ENCODE measurements around the gene STOM. TPM values are rescaled to one million over a fixed set of nuclear protein-coding genes. Genes with fewer than 3 reads are reported as not detected.
"Not testable (repeated sequence)": the region's sequence is repeated elsewhere in the genome, so short reads cannot be mapped to it uniquely, and the experiment has no call there.

STOM gene, protein sequence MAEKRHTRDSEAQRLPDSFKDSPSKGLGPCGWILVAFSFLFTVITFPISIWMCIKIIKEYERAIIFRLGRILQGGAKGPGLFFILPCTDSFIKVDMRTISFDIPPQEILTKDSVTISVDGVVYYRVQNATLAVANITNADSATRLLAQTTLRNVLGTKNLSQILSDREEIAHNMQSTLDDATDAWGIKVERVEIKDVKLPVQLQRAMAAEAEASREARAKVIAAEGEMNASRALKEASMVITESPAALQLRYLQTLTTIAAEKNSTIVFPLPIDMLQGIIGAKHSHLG
- 88.7 and 107 TPM in 2 replicates for total RNA-seq (2014; rRNA removed)
- polyA plus RNA-seq (2012): 57.1 TPM

DNA sequence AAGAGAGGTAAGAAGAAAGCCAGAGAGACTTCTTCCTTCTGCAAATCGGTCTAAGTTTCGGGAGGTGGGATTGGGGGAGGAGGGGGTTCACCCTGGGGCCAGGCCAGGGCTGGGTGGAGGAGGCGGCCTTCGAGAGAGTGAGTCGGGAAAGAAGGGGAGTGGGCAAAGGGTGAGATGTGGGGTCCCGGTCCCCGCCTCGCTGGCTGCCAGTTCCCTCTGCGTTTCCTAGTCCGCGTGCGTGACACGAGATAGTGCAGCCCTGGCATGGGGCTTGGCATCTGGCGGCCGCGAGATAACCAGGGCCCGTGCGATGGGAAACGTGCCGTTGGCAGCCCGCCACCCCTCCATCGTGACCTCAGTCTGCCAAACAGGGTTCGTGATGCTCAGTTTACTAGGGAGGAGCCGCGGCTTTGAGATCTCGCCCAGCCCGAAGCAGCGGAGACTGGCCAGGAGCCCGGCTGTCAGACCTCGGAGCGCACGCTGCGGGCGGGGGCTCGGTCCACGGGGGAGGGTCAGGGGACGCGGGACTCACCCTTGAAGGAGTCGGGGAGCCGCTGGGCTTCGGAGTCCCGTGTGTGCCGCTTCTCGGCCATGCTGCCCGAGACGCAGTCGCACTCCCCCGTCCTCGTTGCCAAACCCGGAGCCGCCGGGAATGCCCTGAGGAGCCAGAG, at the start of gene STOM:
STOM (minus strand) TSS at position 656 of the 671 bp plus-strand sequence; CDS start at position 593, 63 bp downstream.
- peak; percentile 90 for DNase-seq (ENCODE audit: low read depth)

DNA sequence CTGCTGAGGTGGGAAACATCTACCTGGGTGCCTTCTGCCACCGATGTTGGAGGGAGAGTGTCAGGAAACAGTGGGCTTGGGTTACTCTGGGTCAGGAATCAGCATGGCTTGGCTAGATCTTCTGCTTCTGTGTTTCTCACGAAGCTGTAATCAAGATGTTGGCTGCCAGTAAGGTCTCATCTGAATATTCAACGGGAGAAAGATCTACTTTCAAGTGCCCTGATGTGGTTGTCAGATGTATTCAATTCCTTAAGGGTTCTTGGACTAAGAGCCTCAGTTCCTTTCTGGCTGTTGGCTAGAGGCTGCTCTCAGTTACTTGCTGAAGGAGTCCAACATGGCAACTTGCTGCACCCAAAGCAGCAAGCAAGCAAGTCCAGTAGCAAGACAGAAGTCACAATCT, 41.9 kb upstream of the STOM start:
- no peak for DNase-seq (ENCODE audit: low read depth)

DNA sequence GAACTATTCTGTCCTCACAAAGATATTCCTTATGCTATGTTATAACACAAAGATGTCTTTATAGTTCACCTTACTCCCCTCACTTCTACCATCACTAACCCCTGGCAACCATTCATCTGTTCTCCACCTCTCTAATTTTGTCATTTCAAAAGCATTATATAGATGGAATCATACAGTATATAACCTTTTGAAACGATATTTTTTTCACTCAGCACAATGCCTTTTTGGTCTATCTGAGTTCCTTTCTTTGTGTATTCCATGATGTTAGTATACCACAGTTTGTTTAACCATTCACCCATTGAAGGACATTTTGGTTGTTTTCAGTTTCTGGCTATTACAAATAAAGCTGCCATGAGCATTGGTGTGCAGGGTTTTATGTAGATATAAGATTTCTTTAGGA, 35.8 kb upstream of the STOM start:
- DNase-seq (ENCODE audit: low read depth): no peak

DNA sequence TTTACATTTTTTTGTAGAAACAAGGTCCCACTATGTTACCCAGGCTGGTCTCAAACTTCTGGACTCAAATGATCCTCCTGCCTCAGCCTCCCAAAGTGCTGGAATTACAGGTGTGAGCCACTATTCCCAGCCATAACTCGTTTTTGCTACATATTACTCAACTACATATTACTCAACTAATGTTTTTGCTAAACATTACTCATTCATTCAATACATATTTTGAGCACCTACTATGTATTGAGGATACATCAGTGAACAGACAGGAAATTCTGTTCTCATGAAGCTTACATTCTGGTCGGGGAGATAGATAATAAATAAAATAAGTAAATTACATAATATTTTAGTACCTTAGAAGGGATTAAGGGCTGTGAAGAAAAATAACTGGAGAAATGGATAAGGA, 34.9 kb upstream of the STOM start:
- DNase-seq (ENCODE audit: low read depth): no peak

DNA sequence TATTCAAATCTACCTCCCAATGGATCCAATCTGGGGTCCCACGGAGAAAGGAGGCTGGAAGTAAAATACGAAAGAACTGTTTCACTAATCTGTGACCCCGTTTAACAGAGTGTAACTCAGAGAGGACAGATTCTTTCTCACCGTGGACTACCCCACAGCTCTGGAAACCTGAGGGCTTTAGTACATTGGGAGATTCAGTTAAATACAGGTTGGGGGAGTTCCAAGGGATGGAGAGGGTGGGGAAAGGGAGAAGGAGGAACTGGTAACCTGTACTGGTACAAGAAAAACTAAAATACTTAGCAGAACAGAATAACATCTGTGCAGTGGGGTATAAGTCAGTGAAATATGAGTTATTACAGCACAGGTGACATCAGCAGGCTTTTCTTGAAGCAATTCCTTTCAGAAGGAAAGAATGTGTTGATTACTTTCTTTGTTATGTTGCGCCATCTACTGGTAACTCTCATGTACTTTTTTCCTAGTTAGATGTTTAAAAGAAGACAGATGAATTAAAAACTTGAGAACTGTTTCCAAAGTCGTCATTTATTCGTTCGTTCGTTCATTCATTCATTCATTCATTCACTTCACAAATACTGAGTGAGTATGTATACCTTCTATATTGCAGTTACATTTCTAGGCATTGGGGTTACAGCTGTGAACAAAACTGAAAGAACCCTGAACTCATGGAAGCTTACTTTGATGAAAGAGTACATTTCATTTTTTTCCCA, 30.0 kb upstream of the STOM start:
- peak; percentile 92 for DNase-seq (ENCODE audit: low read depth)

DNA sequence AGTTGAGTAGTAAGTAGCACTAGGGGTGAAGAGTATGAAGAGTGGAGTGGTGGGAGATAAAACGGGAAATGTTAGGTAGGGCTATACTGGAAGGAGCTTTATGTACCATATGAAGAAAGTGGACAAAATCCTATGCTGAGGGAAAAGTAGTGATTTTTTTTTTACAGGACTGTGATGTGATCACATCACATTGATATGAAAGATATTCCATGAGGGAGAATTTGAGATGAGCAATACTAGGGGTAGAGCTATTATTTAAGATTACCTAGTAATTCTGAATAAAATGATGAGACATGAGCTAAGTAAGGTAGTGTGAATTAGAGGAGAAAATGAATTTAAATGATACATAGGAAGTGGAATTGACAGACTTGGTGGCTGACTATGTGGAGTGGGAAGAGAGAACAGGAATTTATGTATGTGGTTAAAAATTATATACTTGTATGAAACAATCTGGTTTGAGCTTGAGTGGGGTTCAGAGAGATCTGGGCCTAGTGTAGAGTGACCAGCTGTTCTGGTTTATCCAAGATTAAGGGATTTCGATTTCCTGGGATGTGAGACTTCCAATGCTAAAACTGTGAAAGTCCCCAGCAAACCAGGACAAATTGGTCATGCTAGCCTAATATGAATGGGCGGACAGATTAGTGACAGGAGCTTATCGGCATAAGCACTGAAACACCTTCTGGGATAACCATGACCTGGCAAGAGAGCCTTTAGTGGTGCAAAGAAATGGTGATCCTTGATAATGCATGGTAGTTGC, 29.3 kb upstream of the STOM start:
- peak; percentile 42 for DNase-seq (ENCODE audit: low read depth)

DNA sequence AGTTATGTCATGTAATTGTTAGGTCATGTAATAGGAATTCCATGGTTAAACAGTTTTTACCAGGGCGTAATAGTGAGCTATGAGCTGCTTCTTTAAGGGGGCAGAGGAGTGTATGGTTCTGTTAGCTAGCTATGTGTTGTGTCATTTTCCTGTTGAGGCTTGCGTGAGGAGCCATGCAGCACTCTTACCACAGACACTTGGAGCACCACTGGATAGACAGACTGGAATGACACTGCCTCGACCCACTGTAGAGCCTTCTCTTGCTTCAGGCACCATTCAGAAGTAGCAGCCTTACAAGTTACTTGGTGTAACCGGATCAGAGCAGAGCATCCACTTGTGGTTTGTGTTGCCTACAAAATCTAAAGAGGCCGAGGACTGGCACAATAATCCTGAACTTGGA, 28.3 kb upstream of the STOM start:
- DNase-seq (ENCODE audit: low read depth): peak; percentile 93

DNA sequence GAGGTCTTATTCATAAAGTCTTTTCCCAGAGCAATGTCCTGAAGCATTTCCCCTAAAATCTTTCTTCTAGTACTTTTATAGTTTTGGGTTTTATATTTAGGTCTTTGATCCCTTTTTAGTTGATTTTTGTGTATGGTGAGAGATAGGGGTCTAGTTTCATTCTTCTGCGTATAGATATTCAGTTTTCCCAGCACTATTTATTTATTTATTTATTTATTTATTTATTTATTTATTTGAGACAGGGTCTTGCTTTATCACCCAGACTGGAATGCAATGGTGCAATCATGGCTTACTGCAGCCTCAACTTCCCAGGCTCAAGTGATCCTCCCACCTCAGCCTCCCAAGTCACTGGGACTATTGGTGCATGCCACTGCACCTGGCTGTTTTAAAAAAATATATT, 27.2 kb upstream of the STOM start:
- DNase-seq (ENCODE audit: low read depth): not testable (repeated sequence)

DNA sequence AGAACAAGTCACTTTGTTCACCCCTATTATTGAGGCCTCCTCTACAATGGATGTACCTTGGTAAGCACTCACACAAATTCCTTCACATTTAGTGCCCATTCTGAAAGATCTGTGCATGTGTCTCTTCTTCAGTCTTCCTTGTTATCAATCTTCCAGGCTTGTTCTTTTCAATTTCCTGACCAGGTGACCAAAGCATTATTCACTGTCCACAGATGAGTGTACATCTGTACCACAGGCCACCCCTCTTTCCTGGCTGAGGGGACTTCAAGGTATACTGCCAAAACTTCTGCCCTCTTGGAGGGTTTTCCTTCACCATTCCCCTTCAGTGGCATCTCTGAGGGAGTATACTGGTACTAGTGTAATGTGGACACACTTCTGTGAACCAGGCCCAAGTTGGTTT, 25.5 kb upstream of the STOM start:
- no peak for DNase-seq (ENCODE audit: low read depth)

DNA sequence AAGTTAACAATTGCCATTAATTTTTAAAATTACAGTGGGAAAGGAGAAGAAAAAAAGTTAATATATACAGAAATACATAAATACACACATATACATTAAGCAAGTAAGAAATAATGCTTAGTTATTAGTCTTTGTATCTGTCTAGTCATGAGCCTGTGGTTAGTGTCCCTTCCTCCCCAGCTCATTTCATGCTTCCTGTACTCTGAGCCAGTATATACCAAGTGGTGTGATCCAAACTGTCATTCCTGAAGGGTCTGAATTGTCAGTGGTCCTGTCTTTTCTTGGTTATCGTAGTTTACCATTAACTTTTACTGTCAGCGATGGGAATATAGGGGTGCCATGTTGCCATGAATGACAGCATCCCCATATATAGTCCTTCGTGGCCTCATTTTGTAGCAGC, 24.2 kb upstream of the STOM start:
- no peak for DNase-seq (ENCODE audit: low read depth)

DNA sequence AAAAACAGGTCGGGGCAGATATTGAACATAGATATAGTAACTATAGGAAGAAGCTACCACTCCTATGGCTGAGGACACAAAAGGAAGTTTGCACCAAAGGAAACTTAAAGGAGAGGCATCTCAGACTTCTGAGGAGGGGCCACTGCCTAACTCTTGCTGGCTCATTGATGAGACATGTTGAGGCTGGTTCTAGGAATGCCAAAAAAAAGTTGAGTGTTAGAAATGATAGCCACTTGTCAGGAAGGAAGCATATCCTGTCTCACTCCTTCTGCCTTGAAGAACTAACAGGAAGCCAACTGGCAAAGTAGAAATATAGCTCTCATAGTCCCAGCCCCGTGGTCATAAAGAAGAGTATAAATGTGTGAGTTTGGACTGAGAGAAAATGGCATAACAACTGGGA, 23.3 kb upstream of the STOM start:
- peak; percentile 41 for DNase-seq (ENCODE audit: low read depth)

DNA sequence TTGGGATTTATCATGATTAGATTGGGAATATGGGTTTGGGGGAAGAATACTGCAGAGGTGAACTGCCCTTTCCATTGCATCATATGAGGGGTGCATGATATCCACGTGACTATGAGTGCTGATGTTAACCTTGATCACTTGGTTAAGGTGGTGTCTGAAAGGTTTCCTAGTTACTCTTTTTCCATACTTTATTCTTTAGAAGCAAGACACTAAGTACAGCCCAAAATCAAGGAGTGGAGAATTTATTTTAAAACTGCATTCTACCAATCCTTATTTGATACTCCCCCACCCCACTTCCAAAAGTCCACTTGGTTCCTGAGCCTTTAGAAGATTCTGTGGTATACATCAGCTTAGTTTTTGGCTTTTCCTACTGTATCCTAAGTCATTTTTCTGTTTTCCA, 20.3 kb upstream of the STOM start:
- no peak for DNase-seq (ENCODE audit: low read depth)

DNA sequence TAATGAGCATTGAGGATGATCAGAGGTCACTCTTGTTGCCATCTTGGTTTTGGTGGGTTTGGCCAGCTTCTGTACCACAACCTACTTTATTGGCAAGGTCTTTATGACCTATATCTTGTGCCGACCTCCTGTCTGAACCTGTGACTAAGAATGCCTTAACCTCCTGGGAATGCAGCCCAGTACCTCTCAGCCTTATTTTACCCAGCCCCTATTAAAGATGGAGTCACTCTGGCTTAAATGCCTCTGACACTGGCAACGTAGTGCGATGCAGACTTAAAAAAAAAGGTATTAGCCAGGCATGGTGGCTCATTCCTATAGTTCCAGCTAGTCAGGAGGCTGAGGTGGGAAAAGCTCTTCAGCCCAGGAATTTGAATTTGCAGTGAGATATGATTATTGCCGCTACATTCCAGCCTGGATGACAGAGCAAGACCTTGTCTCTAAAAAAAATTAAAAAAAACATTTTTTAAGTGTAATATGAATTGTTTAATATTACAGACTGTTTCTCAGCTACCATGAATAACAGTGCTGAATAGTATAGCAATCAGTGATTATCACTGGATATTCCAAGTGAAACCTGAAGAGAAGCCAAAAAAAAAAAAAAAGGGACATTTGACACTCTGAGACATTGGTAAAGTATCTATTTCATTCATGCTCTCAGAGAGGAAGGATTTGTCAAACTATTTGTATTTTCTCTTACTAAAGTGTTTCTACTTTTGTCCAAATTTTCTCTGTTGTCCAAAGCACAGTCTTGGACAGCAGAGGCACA, 18.3 kb upstream of the STOM start:
- DNase-seq (ENCODE audit: low read depth): peak; percentile 24

DNA sequence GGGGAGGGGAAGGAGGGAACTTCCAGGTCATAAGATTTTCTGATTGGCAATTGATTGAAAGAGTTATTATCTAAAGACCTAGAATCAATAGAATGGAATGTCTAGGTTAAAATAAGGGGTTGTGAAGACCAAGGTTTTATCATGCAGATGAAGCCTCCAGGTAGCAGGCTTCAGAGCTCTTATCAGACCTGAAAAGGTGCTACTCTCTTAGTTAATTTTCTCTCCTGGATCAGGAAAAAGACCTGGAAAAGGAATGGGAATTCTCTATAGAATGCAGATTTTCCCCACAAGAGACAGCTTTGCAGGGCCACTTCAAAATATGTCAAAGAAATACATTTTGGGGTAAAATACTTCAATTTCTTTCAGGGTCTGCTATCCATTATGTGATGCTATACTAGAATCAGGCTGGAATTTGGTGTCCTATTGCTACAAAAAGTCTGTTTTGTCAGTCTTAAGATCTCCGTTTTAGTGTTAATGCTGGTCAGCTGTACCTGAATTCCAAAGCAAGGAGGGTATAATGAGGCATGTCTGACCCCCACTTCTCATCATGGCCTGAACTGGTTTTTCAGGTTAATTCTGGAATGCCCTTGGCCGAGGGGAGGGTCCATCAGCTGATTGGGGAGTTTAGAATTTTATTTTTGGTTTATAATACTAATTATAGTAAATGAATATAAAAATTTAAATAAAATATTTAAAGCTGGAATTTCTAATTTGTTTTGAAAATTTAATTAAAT, 16.6 kb upstream of the STOM start:
- no peak for DNase-seq (ENCODE audit: low read depth)

DNA sequence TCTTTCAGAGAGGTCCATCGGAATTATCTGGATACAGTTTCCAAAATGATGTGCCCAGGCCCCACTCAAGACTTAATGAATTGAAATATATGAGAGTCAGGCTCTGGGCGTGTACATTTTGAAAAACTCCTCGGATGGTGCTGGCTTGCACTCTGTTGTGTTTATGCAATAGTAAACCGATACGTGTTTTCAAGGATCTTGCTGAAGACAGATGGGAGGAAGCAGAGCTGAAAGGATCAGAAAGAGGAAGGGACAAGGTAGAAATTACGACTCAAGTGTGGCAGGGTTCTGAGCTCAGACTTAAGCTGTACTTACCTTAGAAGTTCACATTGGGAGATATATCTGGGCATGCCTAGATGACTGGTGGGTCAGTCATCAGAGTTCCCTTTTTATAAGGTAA, 13.7 kb upstream of the STOM start:
- DNase-seq (ENCODE audit: low read depth): no peak

DNA sequence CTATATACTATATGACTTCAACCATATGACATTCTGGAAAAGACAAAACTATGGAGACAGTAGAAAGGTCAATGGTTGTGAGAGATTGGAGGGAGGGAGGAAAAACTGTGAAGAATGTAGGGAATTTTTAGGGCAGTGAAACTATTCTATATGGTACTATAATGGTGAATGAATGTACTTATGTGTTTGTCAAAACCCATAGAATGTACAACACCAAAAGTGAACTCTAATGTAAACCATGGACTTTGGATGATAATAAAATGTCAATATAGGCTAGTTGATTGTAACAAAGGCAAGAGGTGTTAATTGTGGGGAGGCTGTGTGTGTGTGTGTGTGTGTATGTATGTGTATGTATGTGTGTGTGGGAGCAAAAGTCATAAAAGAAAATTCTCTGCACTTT, 10.8 kb upstream of the STOM start:
- DNase-seq (ENCODE audit: low read depth): no peak

DNA sequence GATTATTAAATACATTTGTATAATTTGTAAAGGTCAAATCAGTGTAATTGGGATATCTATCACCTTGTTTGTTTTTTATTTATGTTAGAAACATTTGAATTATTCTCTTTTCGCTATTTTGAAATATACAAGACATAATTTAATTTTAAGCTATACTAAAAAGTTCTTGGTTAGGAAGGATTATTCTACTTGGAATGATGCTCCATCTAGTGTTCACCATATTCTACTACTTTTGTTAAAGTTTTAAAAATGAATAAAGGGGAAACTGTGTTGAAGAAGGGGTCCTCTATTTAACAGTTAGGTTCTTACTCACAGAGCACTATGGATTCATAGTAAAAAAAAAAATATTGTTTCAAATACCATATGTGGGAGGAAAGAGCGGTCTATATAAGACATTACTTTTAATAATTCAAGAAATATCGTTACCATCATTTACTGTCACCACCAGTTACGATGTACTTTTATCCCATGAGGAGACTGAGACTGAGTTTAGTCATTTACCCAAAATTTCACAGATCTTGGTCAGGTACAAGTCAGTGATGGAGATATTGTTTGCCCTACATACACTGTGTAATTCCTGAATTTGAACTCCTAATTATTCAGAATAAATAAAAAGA, 6.3 kb upstream of the STOM start:
- DNase-seq (ENCODE audit: low read depth): peak; percentile 25

DNA sequence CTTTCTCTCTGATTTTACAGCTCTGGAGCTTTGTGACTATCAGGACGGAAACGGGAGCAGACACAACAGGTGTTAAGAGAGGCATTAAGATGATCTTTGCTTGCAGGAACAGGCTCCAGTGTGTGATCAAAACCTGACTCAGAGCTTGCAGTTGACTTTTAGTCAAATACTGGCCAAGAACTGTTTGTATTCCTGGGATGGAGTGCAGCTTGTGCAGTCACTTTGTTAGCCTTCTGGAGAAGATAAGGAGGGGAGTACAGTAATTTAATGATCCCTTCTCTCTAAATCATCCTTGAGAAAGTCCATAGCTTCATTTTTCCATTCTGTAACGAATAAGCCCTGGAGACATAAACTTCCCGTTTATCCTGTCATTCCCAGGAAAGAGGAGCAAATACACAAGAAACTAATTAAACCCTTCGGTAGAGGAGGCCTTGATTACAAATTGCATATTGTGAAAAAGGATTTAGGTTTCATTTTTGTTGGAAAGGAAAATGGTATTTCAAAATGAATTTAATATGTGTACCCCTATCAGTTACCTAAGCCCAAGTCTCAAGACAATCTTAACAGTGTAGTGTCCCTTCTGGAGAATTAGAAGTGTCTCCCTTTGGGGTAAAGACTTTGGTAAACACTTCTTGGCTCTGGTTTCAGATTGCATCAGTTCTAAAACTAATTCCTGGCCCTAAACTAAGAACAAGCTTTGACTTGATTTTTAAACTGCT, 3.1 kb upstream of the STOM start:
- peak; percentile 91 for DNase-seq (ENCODE audit: low read depth)

DNA sequence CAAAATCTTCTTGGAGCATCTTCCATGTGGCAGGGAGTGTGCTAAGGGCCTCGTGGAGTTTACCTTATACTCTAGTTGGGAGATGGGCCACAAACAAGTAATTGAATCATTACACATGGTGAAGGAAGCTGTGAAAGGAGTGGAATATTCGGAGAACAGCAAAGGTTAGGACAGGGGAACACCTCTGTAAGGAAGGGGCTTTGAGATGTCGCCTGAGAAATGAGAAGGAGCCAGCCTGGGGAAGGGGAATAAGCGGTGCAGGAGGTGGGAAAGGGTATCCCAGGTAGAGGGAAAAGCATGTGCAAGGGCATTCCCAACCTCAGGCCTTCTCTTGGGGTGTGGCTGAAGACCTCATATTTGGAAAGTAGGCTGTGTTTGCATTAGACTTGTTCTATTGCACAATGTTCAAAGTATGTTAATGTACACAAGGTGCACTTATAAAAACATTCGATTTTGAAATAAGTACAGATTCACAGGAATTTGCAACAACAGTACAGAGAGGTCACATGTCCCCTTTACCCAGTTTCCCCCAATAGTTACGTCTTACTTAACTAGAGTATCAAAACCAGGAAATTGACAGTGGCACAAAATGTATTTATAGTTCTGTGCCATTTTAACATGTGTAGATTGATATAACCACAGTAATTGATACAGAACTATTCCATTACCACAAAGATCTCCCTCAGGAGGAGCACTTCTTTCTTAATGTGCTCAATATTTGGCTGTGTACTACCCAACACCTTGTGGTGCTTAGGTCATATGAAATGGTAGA, 2.4 kb upstream of the STOM start:
- no peak for DNase-seq (ENCODE audit: low read depth)

All from LHCN-M2 (cell line).